ENCODE data around the gene SPAG8. TPM values are rescaled to one million over a fixed set of nuclear protein-coding genes. Genes with fewer than 3 reads are reported as not detected.

The SPAG8 gene
- total RNA-seq, 1 donor from 2014 or later, result not detected

GRCh38 chr9:35801328-35802128, 10.5 kb downstream of the SPAG8 start:
- no peaks in the 10 kb centered on the region for H3K27me3 ChIP-seq (ENCODE audit: control insufficient read depth, insufficient read depth, low read length)
- no peaks in the 10 kb centered on the region for H3K36me3 ChIP-seq (ENCODE audit: control insufficient read depth, insufficient read depth, low read length)
- no peak overlapping the region for H3K4me3 ChIP-seq (ENCODE audit: low read depth, low read length)
- DNase-seq (ENCODE audit: low read depth), result no peak
- TF ChIP-seq CTCF (IDR thresholded peaks at IDR 0.05; ENCODE audit: insufficient read depth, low read length, poor library complexity, severe bottlenecking), result no peak

GRCh38 chr9:35800530-35800929, 11.5 kb downstream of the SPAG8 start:
- DNase-seq (ENCODE audit: low read depth), result no peak
- Histone ChIP-seq H3K27me3 (ENCODE audit: control insufficient read depth, insufficient read depth, low read length) (no peaks in the 10 kb centered on the region), H3K36me3 (ENCODE audit: control insufficient read depth, insufficient read depth, low read length) (no peaks in the 10 kb centered on the region), H3K4me3 (ENCODE audit: low read depth, low read length) (no peak overlapping the region)
- no peak for TF ChIP-seq CTCF (IDR thresholded peaks at IDR 0.05; ENCODE audit: insufficient read depth, low read length, poor library complexity, severe bottlenecking)

GRCh38 chr9:35798658-35799374, 13.2 kb downstream of the SPAG8 start:
- Histone ChIP-seq H3K4me3 (ENCODE audit: low read depth, low read length) (no peak overlapping the region), H3K27me3 (ENCODE audit: control insufficient read depth, insufficient read depth, low read length) (no peaks in the 10 kb centered on the region), H3K36me3 (ENCODE audit: control insufficient read depth, insufficient read depth, low read length) (no peaks in the 10 kb centered on the region)
- DNase-seq (ENCODE audit: low read depth), result peak; percentile 88
- TF ChIP-seq CTCF (IDR thresholded peaks at IDR 0.05; ENCODE audit: insufficient read depth, low read length, poor library complexity, severe bottlenecking), result no peak

GRCh38 chr9:35797311-35798109, 14.6 kb downstream of the SPAG8 start:
- no peak for DNase-seq (ENCODE audit: low read depth)
- Histone ChIP-seq H3K4me3 (ENCODE audit: low read depth, low read length) (no peak overlapping the region), H3K27me3 (ENCODE audit: control insufficient read depth, insufficient read depth, low read length) (no peaks in the 10 kb centered on the region), H3K36me3 (ENCODE audit: control insufficient read depth, insufficient read depth, low read length) (no peaks in the 10 kb centered on the region)
- TF ChIP-seq CTCF (IDR thresholded peaks at IDR 0.05; ENCODE audit: insufficient read depth, low read length, poor library complexity, severe bottlenecking), result no peak

- H3K36me3 ChIP-seq (ENCODE audit: control insufficient read depth, insufficient read depth, low read length), result no peaks in the 10 kb centered on the region
- H3K4me3 ChIP-seq (ENCODE audit: low read depth, low read length), result no peak overlapping the region
- TF ChIP-seq CTCF (IDR thresholded peaks at IDR 0.05; ENCODE audit: insufficient read depth, low read length, poor library complexity, severe bottlenecking), result no peak
- no peak for DNase-seq (ENCODE audit: low read depth)
- no peaks in the 10 kb centered on the region for H3K27me3 ChIP-seq (ENCODE audit: control insufficient read depth, insufficient read depth, low read length)
Measured at GRCh38 chr9:35795695-35796094, 16.4 kb downstream of the SPAG8 start.
